Keratinocyte (primary cell): Measurements from ENCODE around the gene ZNF521.

Experiments
- CTCF ChIP-seq, 3 experiments: IDR thresholded peaks in 1 of 3; conservative IDR thresholded peaks in 1 of 3; optimal IDR thresholded peaks in 1 of 3; 2 replicates in 2 of 3; 3 replicates in 1 of 3; pipeline versions ENCODE3 to v1.5.1; 2011; ENCODE audit warnings: low read length in 3 of 3, mild to moderate bottlenecking in 3 of 3, moderate library complexity in 2 of 3, control low read depth in 1 of 3, inconsistent platforms in 1 of 3; ENCODE audit not compliant: insufficient read depth in 2 of 3; ENCODE audit errors: extremely low read depth in 1 of 3
- EZH2 ChIP-seq: IDR thresholded peaks from one replicate; pipeline ENCODE4 v1.6.1; 2012; ENCODE audit warnings: inconsistent platforms, mild to moderate bottlenecking, low read length, moderate library complexity

GRCh38 chr18:25077038-25077943 is 274.7 kb downstream of the ZNF521 start:
- TF ChIP-seq CTCF (optimal IDR thresholded peaks at IDR 0.05 in 1 of 3, IDR thresholded peaks at IDR 0.05 in 1 of 3, conservative IDR thresholded peaks at IDR 0.05 in 1 of 3; ENCODE audit: extremely low read depth in 1 of 3, insufficient read depth in 2 of 3, low read length in 3 of 3) (no peak), EZH2 (no peak)
